ENCODE data around the gene FAM120A.

Gene FAM120A

GRCh38 chr9:93540305-93540704 lies 88.8 kb downstream of the FAM120A start:
- TF ChIP-seq TAF1 (IDR thresholded peaks at IDR 0.05; ENCODE audit: borderline replicate concordance, insufficient read depth, low read length), result no peak
- TF ChIP-seq, protein P1, sequence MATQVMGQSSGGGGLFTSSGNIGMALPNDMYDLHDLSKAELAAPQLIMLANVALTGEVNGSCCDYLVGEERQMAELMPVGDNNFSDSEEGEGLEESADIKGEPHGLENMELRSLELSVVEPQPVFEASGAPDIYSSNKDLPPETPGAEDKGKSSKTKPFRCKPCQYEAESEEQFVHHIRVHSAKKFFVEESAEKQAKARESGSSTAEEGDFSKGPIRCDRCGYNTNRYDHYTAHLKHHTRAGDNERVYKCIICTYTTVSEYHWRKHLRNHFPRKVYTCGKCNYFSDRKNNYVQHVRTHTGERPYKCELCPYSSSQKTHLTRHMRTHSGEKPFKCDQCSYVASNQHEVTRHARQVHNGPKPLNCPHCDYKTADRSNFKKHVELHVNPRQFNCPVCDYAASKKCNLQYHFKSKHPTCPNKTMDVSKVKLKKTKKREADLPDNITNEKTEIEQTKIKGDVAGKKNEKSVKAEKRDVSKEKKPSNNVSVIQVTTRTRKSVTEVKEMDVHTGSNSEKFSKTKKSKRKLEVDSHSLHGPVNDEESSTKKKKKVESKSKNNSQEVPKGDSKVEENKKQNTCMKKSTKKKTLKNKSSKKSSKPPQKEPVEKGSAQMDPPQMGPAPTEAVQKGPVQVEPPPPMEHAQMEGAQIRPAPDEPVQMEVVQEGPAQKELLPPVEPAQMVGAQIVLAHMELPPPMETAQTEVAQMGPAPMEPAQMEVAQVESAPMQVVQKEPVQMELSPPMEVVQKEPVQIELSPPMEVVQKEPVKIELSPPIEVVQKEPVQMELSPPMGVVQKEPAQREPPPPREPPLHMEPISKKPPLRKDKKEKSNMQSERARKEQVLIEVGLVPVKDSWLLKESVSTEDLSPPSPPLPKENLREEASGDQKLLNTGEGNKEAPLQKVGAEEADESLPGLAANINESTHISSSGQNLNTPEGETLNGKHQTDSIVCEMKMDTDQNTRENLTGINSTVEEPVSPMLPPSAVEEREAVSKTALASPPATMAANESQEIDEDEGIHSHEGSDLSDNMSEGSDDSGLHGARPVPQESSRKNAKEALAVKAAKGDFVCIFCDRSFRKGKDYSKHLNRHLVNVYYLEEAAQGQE (IDR thresholded peaks at IDR 0.05; ENCODE audit: insufficient read depth in 1 of 2, low read depth in 2 of 2, low read length in 2 of 2), result no peak
- TF ChIP-seq SIN3A (IDR thresholded peaks at IDR 0.05; ENCODE audit: borderline replicate concordance, insufficient read depth, low read length), result no peak
- TF ChIP-seq POLR2AphosphoS5 (IDR thresholded peaks at IDR 0.05; ENCODE audit: low read depth, low read length), result no peak
- TF ChIP-seq FOXP2 (optimal IDR thresholded peaks at IDR 0.05; ENCODE audit: borderline replicate concordance, extremely low read depth, extremely low read length, insufficient read depth), result no peak

DNA sequence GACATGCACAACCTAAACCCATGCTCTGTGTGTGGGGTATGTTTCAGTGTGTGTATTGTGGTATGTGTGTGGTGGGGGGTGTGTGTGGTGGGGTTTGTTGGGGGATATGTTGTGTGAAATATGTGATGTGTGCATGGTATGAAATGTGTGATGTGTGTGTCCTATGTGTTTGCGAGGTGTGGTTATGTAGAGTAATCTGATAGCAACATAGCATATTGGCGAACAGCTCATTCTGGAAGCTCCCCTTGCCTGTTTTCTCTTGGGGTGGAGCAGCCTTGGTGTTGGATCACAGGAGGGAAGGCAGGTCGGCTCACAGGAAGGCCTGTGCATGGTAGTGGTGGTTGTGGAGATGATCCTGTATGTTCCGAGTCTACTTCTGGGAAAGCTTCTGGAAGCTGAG lies 89.5 kb downstream of the FAM120A start:
- TF ChIP-seq, protein P1 (IDR thresholded peaks at IDR 0.05; ENCODE audit: insufficient read depth in 1 of 2, low read depth in 2 of 2, low read length in 2 of 2), result no peak
- TF ChIP-seq FOXP2 (optimal IDR thresholded peaks at IDR 0.05; ENCODE audit: borderline replicate concordance, extremely low read depth, extremely low read length, insufficient read depth) (no peak), POLR2AphosphoS5 (IDR thresholded peaks at IDR 0.05; ENCODE audit: low read depth, low read length) (no peak), TAF1 (IDR thresholded peaks at IDR 0.05; ENCODE audit: borderline replicate concordance, insufficient read depth, low read length) (no peak), SIN3A (IDR thresholded peaks at IDR 0.05; ENCODE audit: borderline replicate concordance, insufficient read depth, low read length) (no peak)

DNA sequence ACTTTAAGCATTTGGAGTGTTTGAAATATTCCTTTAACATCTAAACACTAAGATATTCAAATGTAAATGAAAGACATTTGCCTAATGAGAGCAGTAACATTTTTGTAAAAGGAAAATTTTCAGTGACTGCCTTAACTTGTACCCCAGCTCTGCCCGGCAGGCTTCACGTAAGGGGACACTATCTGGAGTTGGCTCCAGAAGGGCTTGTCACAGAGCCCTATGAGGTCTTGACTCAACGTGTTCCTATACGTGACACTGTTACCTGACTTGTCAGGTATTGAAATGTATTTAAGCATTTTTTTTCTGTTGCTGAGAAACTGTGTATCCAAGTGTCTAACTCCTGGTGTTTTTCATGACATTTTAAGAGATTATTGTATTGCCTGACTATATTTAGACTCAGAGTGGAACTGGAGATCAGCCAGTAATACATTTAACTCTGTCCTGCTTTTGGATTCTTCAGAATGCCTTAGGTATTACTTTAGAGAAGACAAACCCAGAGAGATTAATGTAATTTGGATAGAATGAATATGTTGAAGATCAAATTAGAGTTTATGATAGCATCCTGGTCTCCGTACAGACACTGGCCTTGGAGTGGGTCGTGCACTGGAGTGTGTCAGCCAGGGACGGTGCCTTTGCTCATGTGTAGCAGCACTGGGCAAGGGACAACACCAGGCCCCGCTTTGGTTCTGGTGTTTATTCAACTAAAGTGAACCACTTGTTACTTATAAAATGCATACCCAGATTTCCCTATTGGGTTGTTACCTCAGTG lies 90.3 kb downstream of the FAM120A start:
- TF ChIP-seq TAF1 (IDR thresholded peaks at IDR 0.05; ENCODE audit: borderline replicate concordance, insufficient read depth, low read length) (no peak), SIN3A (IDR thresholded peaks at IDR 0.05; ENCODE audit: borderline replicate concordance, insufficient read depth, low read length) (no peak), POLR2AphosphoS5 (IDR thresholded peaks at IDR 0.05; ENCODE audit: low read depth, low read length) (no peak), FOXP2 (optimal IDR thresholded peaks at IDR 0.05; ENCODE audit: borderline replicate concordance, extremely low read depth, extremely low read length, insufficient read depth) (no peak)
- TF ChIP-seq, protein P1 (IDR thresholded peaks at IDR 0.05; ENCODE audit: insufficient read depth in 1 of 2, low read depth in 2 of 2, low read length in 2 of 2), result no peak

- TF ChIP-seq SIN3A (IDR thresholded peaks at IDR 0.05; ENCODE audit: borderline replicate concordance, insufficient read depth, low read length), result no peak
- no peak for TF ChIP-seq TAF1 (IDR thresholded peaks at IDR 0.05; ENCODE audit: borderline replicate concordance, insufficient read depth, low read length)
- TF ChIP-seq, protein P1 (IDR thresholded peaks at IDR 0.05; ENCODE audit: insufficient read depth in 1 of 2, low read depth in 2 of 2, low read length in 2 of 2), result no peak
- no peak for TF ChIP-seq POLR2AphosphoS5 (IDR thresholded peaks at IDR 0.05; ENCODE audit: low read depth, low read length)
- TF ChIP-seq FOXP2 (optimal IDR thresholded peaks at IDR 0.05; ENCODE audit: borderline replicate concordance, extremely low read depth, extremely low read length, insufficient read depth), result no peak
Observed at GRCh38 chr9:93543117-93543516, 91.6 kb downstream of the FAM120A start.

Data from PFSK-1 (cell line).